K562 (cell line): Measurements from ENCODE around the gene CDC6. TPM values are rescaled to one million over a fixed set of nuclear protein-coding genes. Genes with fewer than 3 reads are reported as not detected.

ENCODE experiments used
- ATAC-seq: fragments of 200-7000 bp; cut with Tn5 transposase; 3 replicates; pipeline ENCODE4 v1.9.1; 2020; ENCODE audit warnings: moderate library complexity
- BruUV-seq: library from RNA; stranded (reverse); fragments of 400-500 nt; replicated peaks from 2 replicates; lab custom pipeline; 2021; lab: Mats Ljungman, UMichigan
- CTCF ChIA-PET: fragments of 300-600 bp; formaldehyde crosslinking; extraction: SDS; loops from one replicate; lab custom pipeline; 2021; ENCODE audit warnings: low intra/inter-chr PET ratio; lab: Yijun Ruan, JAX
- POLR2A ChIA-PET: fragments of 300-600, 350-650 bp; sonication (Branson Sonifier 250); formaldehyde crosslinking; extraction: SDS; loops from one replicate; lab custom pipeline; 2021; ENCODE audit warnings: antibody characterized with exemption, inconsistent platforms; lab: Yijun Ruan, JAX
- DNase-seq, 4 experiments: peaks; one replicate each; pipeline versions ENCODE4 v3.0.0 to v3.0.0-alpha.2; 2011 to 2018; ENCODE audit warnings: low spot score in 3 of 4, mixed read lengths in 3 of 4; ENCODE audit errors: extremely low read depth in 1 of 4
- FAIRE-seq: peaks from 2 replicates; lab custom pipeline; 2011; peaks lifted over from hg19 to GRCh38; lab: Jason Lieb, UNC
- H2AFZ ChIP-seq: 2 replicates; pipeline ENCODE4 v1.6.0; 2011; ENCODE audit warnings: low read depth, low read length, control low read depth, inconsistent platforms
- H3K27ac ChIP-seq: fragments of 200-600 bp; 3 replicates; pipeline ENCODE4 v1.8.0; 2011; ENCODE audit warnings: low read depth, mild to moderate bottlenecking, control low read depth, inconsistent platforms, low read length, moderate library complexity, mixed read lengths; ENCODE audit errors: extremely low read depth
- H3K27me3 ChIP-seq, 2 experiments: fragments of 300-600 bp in 1 of 2; 2 replicates in 1 of 2; 3 replicates in 1 of 2; pipeline versions ENCODE4 v1.6.0 to v1.8.0; 2011; ENCODE audit warnings: inconsistent platforms in 2 of 2, low read length in 2 of 2, mild to moderate bottlenecking in 1 of 2, mixed read lengths in 1 of 2, moderate library complexity in 1 of 2; ENCODE audit not compliant: control insufficient read depth in 2 of 2, insufficient read depth in 2 of 2
- H3K36me3 ChIP-seq: fragments of 300-600 bp; 3 replicates; pipeline ENCODE4 v1.8.0; 2011; ENCODE audit warnings: mild to moderate bottlenecking, low read length, inconsistent platforms; ENCODE audit not compliant: control insufficient read depth, insufficient read depth
- H3K4me1 ChIP-seq, 2 experiments: fragments of 200-600 bp in 1 of 2; replicated peaks in 1 of 2; 2 replicates in 1 of 2; 3 replicates in 1 of 2; pipeline versions ENCODE4 v1.5.1 to v1.8.0; 2011; ENCODE audit warnings: inconsistent platforms in 2 of 2, low read length in 2 of 2, mild to moderate bottlenecking in 1 of 2, mixed read lengths in 1 of 2, moderate library complexity in 1 of 2; ENCODE audit not compliant: control insufficient read depth in 2 of 2, insufficient read depth in 2 of 2
- H3K4me2 ChIP-seq: 2 replicates; pipeline ENCODE4 v1.6.1; 2011; ENCODE audit warnings: low read length, control low read depth, inconsistent platforms, mixed read lengths; ENCODE audit not compliant: insufficient read depth
- H3K4me3 ChIP-seq: fragments of 200-600 bp; sonication (generic), shearing (Covaris generic); 2 replicates; pipeline ENCODE4 v1.5.1; 2016; ENCODE audit warnings: control low read depth, inconsistent platforms
- H3K79me2 ChIP-seq: fragments of 200-600 bp; 3 replicates; pipeline ENCODE4 v1.8.0; 2011; ENCODE audit warnings: low read length, inconsistent platforms; ENCODE audit not compliant: control insufficient read depth, insufficient read depth
- H3K9ac ChIP-seq, 2 experiments: 2 replicates each; pipeline versions ENCODE4 v1.6.0 to v1.6.1; 2011; ENCODE audit warnings: low read depth in 2 of 2, low read length in 2 of 2, control low read depth in 1 of 2, inconsistent platforms in 1 of 2, mild to moderate bottlenecking in 1 of 2, mixed read lengths in 1 of 2; ENCODE audit not compliant: insufficient read depth in 1 of 2
- H3K9me1 ChIP-seq: one replicate; pipeline ENCODE4 v1.6.0; 2011; ENCODE audit warnings: inconsistent platforms, mild to moderate bottlenecking, low read length, moderate library complexity; ENCODE audit not compliant: control insufficient read depth, insufficient read depth
- H3K9me3 ChIP-seq: replicated peaks from 2 replicates; pipeline ENCODE4 v1.5.1; 2011; ENCODE audit warnings: low read depth, low read length, inconsistent platforms; ENCODE audit not compliant: control insufficient read depth, insufficient read depth
- H4K20me1 ChIP-seq: replicated peaks from 2 replicates; pipeline ENCODE4 v1.6.1; 2011; ENCODE audit warnings: low read length, inconsistent platforms, mixed read lengths; ENCODE audit not compliant: control insufficient read depth, insufficient read depth
- HMG20A ChIP-seq: fragments of 450-650 bp; formaldehyde crosslinking; conservative IDR thresholded peaks from 2 replicates; pipeline ENCODE4 v1.4.0; 2020; ENCODE audit warnings: mild to moderate bottlenecking, mixed read lengths
- ZBTB5 ChIP-seq: fragments of 450-650 bp; IDR thresholded peaks from 2 replicates; pipeline ENCODE4 v1.6.1; 2017; ENCODE audit warnings: antibody characterized with exemption
- WGBS: fragments of 100-300 bp; shearing (Covaris generic); methylation state at CpG from one replicate; pipeline ENCODE4 v1.1.6; 2016; ENCODE audit warnings: low coverage, mixed read lengths; ENCODE audit not compliant: insufficient coverage; ENCODE audit errors: missing lambda C conversion rate; 5-methylcytosine and 5-hydroxymethylcytosine counted together
- in situ Hi-C: fragments of 300-500 bp; cut with MboI; formaldehyde crosslinking; loops from 4 replicates; pipeline ENCODE4 v1.15.0; 2018; ENCODE audit warnings: inconsistent platforms, mixed read lengths
- intact Hi-C: fragments of 100-400 bp; cut with micrococcal nuclease; formaldehyde crosslinking; loops from 2 replicates; pipeline ENCODE4 v1.14.2; 2022
- polyA plus RNA-seq, 8 experiments: library from polyadenylated mRNA; depleted of rRNA in 4 of 8; stranded (reverse) in 5 of 8; unstranded in 3 of 8; fragments of >200 nt; fragmentation: Nextera tagmentation in 2 of 8; fragmentation: Illumina TruSeq in 1 of 8; extraction: Ambion mirVana in 2 of 8; extraction: Trizol in 1 of 8; gene quantifications; 2 replicates each; pipeline versions ENCODE4 v1.2.1 to v1.2.3, GENCODE V29; 2011 to 2014; ENCODE audit warnings: inconsistent platforms in 1 of 8, missing spikeins in 1 of 8
- total RNA-seq, 7 experiments: library from RNA; depleted of rRNA in 6 of 7; stranded (reverse); fragments of >200 nt in 6 of 7; fragmentation: Illumina TruSeq in 2 of 7; extraction: Trizol in 2 of 7; gene quantifications; 2 replicates each; pipeline versions ENCODE4 v1.2.1 to v1.2.3, GENCODE V29; 2011 to 2021; ENCODE audit warnings: low replicate concordance in 1 of 7
- TF ChIP-seq, protein P1 (sequence below): fragments of 200-800 bp; sonication (Bioruptor generic); IDR thresholded peaks from 2 replicates; pipeline ENCODE4 v1.6.1; 2017; ENCODE audit warnings: missing genetic modification characterization, missing compliant biosample characterization

CDC6 gene
- total and polyA plus RNA-seq, 9 of the 15 experiments (the other 6 are each of a cell fraction or from before 2014, with no cell fraction given) = 29.6 to 141 (median 106) TPM

GRCh38 chr17:40279402-40279801 is 8.3 kb upstream of the CDC6 start:
- ChIA-PET CTCF (no interaction called here), POLR2A (interaction anchor here (0.8 kb wide), 1 partner anchor 9 kb away, joined by 3 read pairs; no protein-coding TSS in a partner anchor)
- intact Hi-C loops (no loop called here), in situ Hi-C loops (loop anchor here (25.0 kb wide), 1 partner anchor 267 kb away; the partner anchor contains the start of gene CSF3)
- Histone ChIP-seq H3K9me1 (no peaks in the 10 kb centered on the region), H3K27me3 (no peaks in the 10 kb centered on the region), H3K4me1 (no peaks in the 10 kb centered on the region), H3K4me2 (no peak overlapping the region), H3K36me3 (peaks cover 59% of the 10 kb centered on the region; the same call in 2 of the 3 replicates), H2AFZ (no peak overlapping the region), H3K27ac (no peak overlapping the region), H3K9me3 (no peaks in the 10 kb centered on the region), H4K20me1 (no peaks in the 10 kb centered on the region), H3K4me3 (no peak overlapping the region), H3K9ac (no peak overlapping the region), H3K79me2 (no peaks in the 10 kb centered on the region)
- TF ChIP-seq, protein P1, sequence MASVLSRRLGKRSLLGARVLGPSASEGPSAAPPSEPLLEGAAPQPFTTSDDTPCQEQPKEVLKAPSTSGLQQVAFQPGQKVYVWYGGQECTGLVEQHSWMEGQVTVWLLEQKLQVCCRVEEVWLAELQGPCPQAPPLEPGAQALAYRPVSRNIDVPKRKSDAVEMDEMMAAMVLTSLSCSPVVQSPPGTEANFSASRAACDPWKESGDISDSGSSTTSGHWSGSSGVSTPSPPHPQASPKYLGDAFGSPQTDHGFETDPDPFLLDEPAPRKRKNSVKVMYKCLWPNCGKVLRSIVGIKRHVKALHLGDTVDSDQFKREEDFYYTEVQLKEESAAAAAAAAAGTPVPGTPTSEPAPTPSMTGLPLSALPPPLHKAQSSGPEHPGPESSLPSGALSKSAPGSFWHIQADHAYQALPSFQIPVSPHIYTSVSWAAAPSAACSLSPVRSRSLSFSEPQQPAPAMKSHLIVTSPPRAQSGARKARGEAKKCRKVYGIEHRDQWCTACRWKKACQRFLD (CRISPR knock-in tag) = no peak
- TF ChIP-seq HMG20A (no peak), ZBTB5 (no peak)
- FAIRE-seq = no peak
- no TSS peak for BruUV-seq
- WGBS = 79% methylated on average over 3 of the region's 4 CpGs
- no peak for ATAC-seq
- DNase-seq = no peak
